GM13977 (cell line): Measurements from ENCODE around the gene IKZF1.
A peak's percentile ranks its signal among the peaks of the same experiment; 100 is the strongest.

ENCODE experiments used
- DNase-seq: peaks from one replicate; pipeline ENCODE4 v3.0.0; 2012; ENCODE audit warnings: low spot score
- in situ Hi-C: fragments of 300-500 bp; cut with MboI; formaldehyde crosslinking; loops from one replicate; pipeline ENCODE4 v1.12.0; 2022; ENCODE audit warnings: low sequenced_read_pairs, low pct_unique_long_range_greater_than_20kb, mixed read lengths, inconsistent platforms; ENCODE audit not compliant: unreplicated experiment
- TF ChIP-seq, protein P1 (sequence below): IDR thresholded peaks from 2 replicates; pipeline ENCODE4 v1.5.1; 2012; ENCODE audit warnings: mild to moderate bottlenecking, control low read depth; ENCODE audit not compliant: insufficient read depth; ENCODE audit errors: extremely low read depth, missing control alignments

The IKZF1 gene

DNA sequence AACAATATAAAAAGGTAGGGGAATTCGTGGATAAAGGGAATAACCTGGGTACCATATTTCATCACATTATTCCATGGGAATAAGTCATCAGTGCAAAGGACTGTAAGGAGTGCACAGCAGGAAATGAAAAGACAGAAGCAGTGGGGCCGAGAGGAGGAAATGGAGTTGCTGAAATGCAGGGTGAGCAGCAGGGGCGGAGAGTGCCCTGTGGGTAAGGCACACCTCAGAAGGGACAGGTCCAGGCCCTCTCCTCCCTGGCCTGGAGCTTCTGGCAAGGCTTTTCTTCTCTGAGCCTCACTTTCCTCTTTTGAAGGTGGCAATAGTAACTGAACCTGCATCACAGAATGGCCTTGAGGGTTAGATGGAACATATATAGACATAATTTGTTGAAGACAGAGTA is 26.2 kb downstream of the IKZF1 start:
- DNase-seq: no peak
- in situ Hi-C loops: no loop called here
- TF ChIP-seq, protein P1, sequence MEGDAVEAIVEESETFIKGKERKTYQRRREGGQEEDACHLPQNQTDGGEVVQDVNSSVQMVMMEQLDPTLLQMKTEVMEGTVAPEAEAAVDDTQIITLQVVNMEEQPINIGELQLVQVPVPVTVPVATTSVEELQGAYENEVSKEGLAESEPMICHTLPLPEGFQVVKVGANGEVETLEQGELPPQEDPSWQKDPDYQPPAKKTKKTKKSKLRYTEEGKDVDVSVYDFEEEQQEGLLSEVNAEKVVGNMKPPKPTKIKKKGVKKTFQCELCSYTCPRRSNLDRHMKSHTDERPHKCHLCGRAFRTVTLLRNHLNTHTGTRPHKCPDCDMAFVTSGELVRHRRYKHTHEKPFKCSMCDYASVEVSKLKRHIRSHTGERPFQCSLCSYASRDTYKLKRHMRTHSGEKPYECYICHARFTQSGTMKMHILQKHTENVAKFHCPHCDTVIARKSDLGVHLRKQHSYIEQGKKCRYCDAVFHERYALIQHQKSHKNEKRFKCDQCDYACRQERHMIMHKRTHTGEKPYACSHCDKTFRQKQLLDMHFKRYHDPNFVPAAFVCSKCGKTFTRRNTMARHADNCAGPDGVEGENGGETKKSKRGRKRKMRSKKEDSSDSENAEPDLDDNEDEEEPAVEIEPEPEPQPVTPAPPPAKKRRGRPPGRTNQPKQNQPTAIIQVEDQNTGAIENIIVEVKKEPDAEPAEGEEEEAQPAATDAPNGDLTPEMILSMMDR: no peak

DNA sequence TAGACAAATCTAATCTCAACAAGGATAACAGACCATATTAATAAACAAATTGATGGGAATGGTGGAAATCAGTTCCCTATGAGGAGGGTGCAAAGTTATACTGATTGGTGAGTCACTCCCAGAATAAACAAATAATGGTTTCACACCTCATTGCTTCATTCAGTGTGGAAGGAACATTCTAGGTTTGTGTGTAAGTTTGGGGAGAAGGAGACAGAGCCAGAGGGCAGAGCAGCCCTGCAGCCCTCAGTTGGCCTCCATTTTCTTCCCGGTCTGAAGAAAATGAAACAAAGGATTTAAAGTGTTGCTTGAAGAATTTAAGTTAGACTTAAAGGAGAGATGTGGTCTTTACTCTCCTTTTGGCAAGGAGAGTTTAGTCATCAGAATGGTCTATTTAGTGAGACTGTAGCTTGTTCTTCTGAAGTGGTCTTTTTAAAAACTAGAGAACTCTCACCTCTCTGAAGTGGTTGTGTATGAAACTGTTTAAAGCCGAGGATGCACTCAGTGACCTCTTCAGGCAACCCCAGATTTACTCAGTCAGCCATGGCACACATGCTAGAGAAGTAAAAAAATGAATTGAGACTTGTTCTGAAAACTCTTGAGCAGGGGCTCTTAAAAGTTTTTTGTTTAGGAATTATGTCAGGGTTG is 27.2 kb downstream of the IKZF1 start:
- TF ChIP-seq, protein P1: no peak
- peak; percentile 63 for DNase-seq
- in situ Hi-C loops: no loop called here

DNA sequence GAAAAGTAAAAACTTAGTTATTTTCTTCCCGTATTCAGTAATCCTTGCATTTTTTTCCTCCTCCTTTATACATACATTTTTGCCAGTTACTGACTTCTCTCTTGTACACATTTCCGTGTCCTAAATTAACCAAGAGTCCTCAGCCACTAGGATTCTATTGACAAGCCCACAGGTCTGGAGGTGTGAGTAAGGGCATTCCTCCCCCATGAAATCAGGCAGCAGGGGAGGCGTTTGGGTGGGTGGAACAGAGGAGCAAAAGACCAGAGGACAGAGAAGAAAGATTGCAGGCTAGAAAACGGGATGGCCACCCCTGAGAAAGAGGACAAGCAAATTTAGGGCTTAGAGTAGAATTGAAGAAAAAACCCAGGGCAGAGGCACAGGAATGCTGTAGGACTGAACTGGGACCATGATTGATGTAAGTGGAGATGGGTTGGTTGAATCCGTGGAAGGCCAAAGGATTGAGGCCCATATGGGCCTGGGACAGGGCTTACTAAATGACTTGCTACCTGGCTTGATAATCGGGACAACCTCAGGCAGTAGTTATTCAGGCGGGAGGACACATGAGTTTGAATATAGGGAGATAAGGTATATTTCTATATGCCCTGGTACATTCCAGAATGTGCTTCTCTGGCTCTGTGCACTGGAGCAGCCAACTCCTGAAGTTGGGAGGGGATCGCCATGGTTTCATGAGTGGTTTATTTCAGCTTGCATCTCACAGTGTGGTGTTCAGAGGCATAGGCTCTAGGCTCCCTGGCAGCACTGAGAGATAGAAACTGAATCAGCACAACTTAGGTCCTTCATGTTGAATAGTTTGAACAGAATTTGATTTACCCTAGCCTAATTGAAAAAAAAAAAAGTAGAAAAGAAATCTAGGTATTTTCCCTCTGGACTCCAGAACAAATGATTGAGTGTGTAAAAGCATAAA is 28.0 kb downstream of the IKZF1 start:
- in situ Hi-C loops: no loop called here
- TF ChIP-seq, protein P1: no peak
- DNase-seq: no peak

DNA sequence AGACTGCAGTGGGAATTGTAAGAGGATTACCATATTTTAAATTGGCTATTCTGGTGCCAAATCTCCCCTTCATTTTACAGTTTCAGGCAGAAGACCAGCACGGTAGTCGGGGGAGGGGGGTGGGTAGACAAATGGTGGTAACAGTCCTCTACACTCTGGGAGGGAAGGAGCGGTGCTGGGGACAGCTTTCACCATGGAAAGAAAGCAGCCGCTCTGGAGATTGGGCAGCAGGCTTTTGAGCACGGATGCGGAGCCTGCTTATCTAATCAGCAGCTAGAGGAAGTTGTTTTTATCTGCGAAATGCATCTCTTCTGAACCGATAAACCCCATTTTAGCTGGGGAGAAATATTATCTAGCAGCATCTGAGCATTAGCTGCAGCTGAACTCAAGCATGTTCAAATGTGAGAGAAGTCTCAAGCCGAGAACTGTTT is 28.7 kb downstream of the IKZF1 start:
- in situ Hi-C loops: no loop called here
- DNase-seq: no peak

DNA sequence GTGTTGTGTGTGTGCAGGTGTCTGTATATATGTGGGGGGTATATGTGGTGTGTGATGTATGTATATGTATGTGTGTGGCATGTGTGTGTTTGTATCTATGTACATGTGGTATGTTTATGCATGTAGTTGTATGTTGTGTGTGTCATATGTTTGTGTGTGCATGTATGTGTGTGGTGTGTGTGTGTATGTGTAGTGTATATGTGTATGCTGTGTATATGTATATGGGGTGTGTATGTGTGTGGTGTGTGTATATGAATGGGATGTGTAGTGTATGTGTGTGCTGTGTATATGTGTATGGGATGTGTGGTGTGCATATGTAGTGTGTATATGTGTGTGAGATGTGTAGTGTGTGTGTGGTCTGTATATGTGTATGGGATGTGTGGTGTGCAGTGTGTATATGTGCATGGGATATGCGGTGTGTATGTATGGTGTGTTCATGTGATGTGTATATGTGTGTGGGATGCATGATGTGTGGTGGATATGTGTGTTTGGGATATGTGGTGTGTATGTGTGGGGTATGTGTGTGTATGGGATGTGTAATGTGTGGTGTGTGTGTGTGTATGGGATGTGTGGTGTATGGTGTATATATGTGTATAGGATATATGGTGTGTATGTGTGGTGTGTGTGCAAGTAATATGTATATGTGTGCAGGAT is 30.0 kb downstream of the IKZF1 start:
- in situ Hi-C loops: no loop called here
- TF ChIP-seq, protein P1: no peak
- no peak for DNase-seq

More for the DNA sequence above, 28.7 kb downstream of the IKZF1 start:
- TF ChIP-seq, protein P1: no peak

DNA sequence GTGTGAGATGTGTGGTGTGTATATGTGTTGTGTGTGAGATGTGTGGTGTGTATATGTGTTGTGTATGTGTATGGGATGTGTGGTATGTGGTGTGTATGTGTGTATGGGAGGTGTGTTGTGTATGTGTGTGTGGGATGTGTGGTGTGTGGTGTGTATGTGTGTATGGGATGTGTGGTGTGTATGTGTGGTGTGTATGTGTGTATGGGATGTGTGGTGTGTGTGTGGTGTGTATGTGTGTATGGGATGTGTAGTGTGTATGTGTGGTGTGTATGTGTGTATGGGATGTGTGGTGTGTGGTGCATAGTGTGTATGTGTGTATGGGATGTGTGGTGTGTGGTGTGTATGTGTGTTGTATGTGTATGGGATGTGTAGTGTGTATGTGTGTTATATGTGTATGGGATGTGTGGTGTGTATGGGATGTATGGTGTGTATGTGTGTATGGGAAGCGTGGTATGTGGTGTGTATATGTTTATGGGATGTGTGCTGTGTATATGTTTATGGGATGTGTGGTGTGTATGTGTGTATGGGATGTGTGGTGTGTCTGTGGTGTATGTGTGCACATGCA is 30.8 kb downstream of the IKZF1 start:
- in situ Hi-C loops: no loop called here
- TF ChIP-seq, protein P1: no peak
- no peak for DNase-seq
